Trophoblast cell (in vitro differentiated cells and primary cell): Measurements from ENCODE around the gene CPNE4.
A peak's percentile ranks its signal among the peaks of the same experiment; 100 is the strongest.

Source experiments
- DNase-seq, 2 donors: peaks; one replicate each; pipeline ENCODE4 v3.0.0-alpha.2; 2016
- H2AFZ ChIP-seq: 2 replicates; pipeline ENCODE4 v1.6.1; 2013; ENCODE audit warnings: low read length, moderate library complexity, mild to moderate bottlenecking; ENCODE audit not compliant: insufficient read depth, poor library complexity
- H2AK5ac ChIP-seq: 2 replicates; pipeline ENCODE4 v1.6.1; 2013; ENCODE audit warnings: mild to moderate bottlenecking, low read length
- H2BK120ac ChIP-seq: 2 replicates; pipeline ENCODE4 v1.6.1; 2013; ENCODE audit warnings: low read length, mild to moderate bottlenecking, moderate library complexity; ENCODE audit not compliant: insufficient read depth, poor library complexity
- H2BK12ac ChIP-seq: 2 replicates; pipeline ENCODE4 v1.6.1; 2013; ENCODE audit warnings: mild to moderate bottlenecking, low read length, moderate library complexity
- H2BK5ac ChIP-seq: 2 replicates; pipeline ENCODE4 v1.6.1; 2013; ENCODE audit warnings: low read length, low read depth, moderate library complexity, mild to moderate bottlenecking; ENCODE audit not compliant: poor library complexity
- H3K14ac ChIP-seq: 2 replicates; pipeline ENCODE4 v1.6.1; 2013; ENCODE audit warnings: mild to moderate bottlenecking, low read length
- H3K18ac ChIP-seq: 2 replicates; pipeline ENCODE4 v1.6.1; 2013; ENCODE audit warnings: mild to moderate bottlenecking, low read length
- H3K23ac ChIP-seq: 2 replicates; pipeline ENCODE4 v1.6.1; 2013; ENCODE audit warnings: low read length
- H3K27ac ChIP-seq: 2 replicates; pipeline ENCODE4 v1.5.1; 2013; ENCODE audit warnings: low read depth, mild to moderate bottlenecking, inconsistent platforms, low read length, moderate library complexity
- H3K27me3 ChIP-seq: 2 replicates; pipeline ENCODE4 v1.6.1; 2013; ENCODE audit warnings: inconsistent platforms, mild to moderate bottlenecking, low read length, moderate library complexity; ENCODE audit not compliant: insufficient read depth
- H3K36me3 ChIP-seq, 2 experiments: 1 replicate in 1 of 2; 2 replicates in 1 of 2; pipeline ENCODE4 v1.6.1; 2013; ENCODE audit warnings: low read length in 2 of 2, mild to moderate bottlenecking in 2 of 2, moderate library complexity in 1 of 2; ENCODE audit not compliant: insufficient read depth in 2 of 2, control insufficient read depth in 1 of 2
- H3K4ac ChIP-seq: 2 replicates; pipeline ENCODE4 v1.6.1; 2013; ENCODE audit warnings: low read depth, mild to moderate bottlenecking, low read length, moderate library complexity
- H3K4me1 ChIP-seq, 2 experiments: 1 replicate in 1 of 2; 2 replicates in 1 of 2; pipeline ENCODE4 v1.6.1; 2013; ENCODE audit warnings: low read length in 2 of 2, mild to moderate bottlenecking in 2 of 2, moderate library complexity in 1 of 2; ENCODE audit not compliant: insufficient read depth in 2 of 2, control insufficient read depth in 1 of 2
- H3K4me2 ChIP-seq: 2 replicates; pipeline ENCODE4 v1.6.1; 2013; ENCODE audit warnings: inconsistent platforms, mild to moderate bottlenecking, low read length, moderate library complexity
- H3K4me3 ChIP-seq: 2 replicates; pipeline ENCODE4 v1.5.1; 2013; ENCODE audit warnings: mild to moderate bottlenecking, low read depth, low read length, inconsistent platforms
- H3K79me1 ChIP-seq: one replicate; pipeline ENCODE4 v1.6.1; 2013; ENCODE audit warnings: low read length
- H3K79me2 ChIP-seq: 2 replicates; pipeline ENCODE4 v1.6.1; 2013; ENCODE audit warnings: low read length, mild to moderate bottlenecking; ENCODE audit not compliant: control insufficient read depth, insufficient read depth, poor library complexity
- H3K9ac ChIP-seq: 2 replicates; pipeline ENCODE4 v1.6.1; 2013; ENCODE audit warnings: mild to moderate bottlenecking, low read length
- H3K9me3 ChIP-seq: 2 replicates; pipeline ENCODE4 v1.6.1; 2013; ENCODE audit warnings: low read depth, mild to moderate bottlenecking, control low read depth, inconsistent platforms, low read length; ENCODE audit not compliant: insufficient read depth
- H4K12ac ChIP-seq: 2 replicates; pipeline ENCODE4 v1.6.1; 2013; ENCODE audit warnings: low read depth, mild to moderate bottlenecking, low read length, moderate library complexity
- H4K8ac ChIP-seq: 2 replicates; pipeline ENCODE4 v1.6.1; 2013; ENCODE audit warnings: low read depth, mild to moderate bottlenecking, low read length, moderate library complexity
- H4K91ac ChIP-seq: one replicate; pipeline ENCODE4 v1.6.1; 2013; ENCODE audit warnings: low read depth, mild to moderate bottlenecking, low read length, moderate library complexity
- whole genome bisulfite sequencing: extraction: QIAGEN DNeasy Blood & Tissue Kit; methylation state at CpG from one replicate; pipeline ENCODE4 v1.1.7; 2013; ENCODE audit warnings: missing lambda C conversion rate; ENCODE audit not compliant: insufficient read length, insufficient coverage; ENCODE audit errors: extremely low coverage; 5-methylcytosine and 5-hydroxymethylcytosine counted together

The CPNE4 gene

DNA sequence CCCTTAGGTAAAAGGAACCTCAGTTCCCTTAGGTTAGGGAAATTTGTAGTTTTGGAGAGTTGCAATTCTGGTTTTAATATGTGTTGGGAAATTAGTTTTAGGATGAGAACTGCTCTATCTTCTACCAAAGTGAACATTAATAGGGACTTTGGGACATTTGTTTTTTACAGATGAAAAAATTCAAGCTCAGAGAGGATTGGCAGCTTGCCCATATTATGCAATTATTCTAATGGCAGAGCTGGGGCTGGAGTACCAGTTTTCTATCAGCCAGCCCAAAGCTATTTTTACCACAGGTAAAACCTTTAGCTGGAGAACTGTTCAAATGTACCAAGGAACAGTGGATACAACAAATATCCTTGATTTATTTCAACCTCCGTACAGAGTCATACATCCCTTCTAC is 127.0 kb downstream of the CPNE4 start:
- no CpG with 5 or more reads among the region's 1 CpG for WGBS
- H3K4me1 ChIP-seq = peaks cover 0 to 4% of the 10 kb centered on the region in 2 experiments
- no peak overlapping the region for H2AFZ ChIP-seq
- no peak overlapping the region for H4K12ac ChIP-seq
- no peak overlapping the region for H3K4me2 ChIP-seq
- H3K27ac ChIP-seq = no peak overlapping the region
- H2BK12ac ChIP-seq = no peak overlapping the region
- no peak overlapping the region for H2BK5ac ChIP-seq
- H2AK5ac ChIP-seq = no peak overlapping the region
- no peak overlapping the region for H3K23ac ChIP-seq
- no peaks in the 10 kb centered on the region for H3K36me3 ChIP-seq
- no peak overlapping the region for H3K18ac ChIP-seq
- no peak overlapping the region for H4K91ac ChIP-seq
- H3K9ac ChIP-seq = no peak overlapping the region
- H3K4ac ChIP-seq = no peak overlapping the region
- H3K14ac ChIP-seq = no peak overlapping the region
- no peaks in the 10 kb centered on the region for H3K27me3 ChIP-seq
- H2BK120ac ChIP-seq = no peak overlapping the region
- no peaks in the 10 kb centered on the region for H3K79me1 ChIP-seq
- no peaks in the 10 kb centered on the region for H3K79me2 ChIP-seq
- H3K9me3 ChIP-seq = no peaks in the 10 kb centered on the region
- no peak overlapping the region for H3K4me3 ChIP-seq
- H4K8ac ChIP-seq = no peak overlapping the region
- DNase-seq = no peak

DNA sequence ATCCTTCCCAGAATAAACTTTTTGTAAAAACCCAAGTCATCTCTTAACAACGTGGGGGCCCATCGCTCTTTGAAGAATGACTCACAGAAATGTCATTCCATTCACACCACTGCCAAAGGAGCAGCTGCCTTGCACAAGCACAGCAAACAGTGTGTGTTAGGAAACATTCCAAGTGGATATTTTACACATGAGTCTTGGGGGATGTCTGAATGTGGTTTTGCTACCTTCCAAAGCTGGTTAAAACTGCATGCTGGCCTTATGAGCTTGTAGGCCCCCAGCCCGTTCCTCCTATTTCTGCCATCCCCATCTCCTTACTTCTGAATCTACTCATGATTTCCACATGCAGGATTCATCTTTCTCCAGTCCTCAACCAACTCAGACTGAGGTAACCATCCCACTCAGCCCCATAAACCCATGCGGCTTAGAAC is 130.8 kb downstream of the CPNE4 start:
- Histone ChIP-seq H3K4me3 (no peak overlapping the region), H2BK12ac (no peak overlapping the region), H2BK5ac (no peak overlapping the region), H4K8ac (no peak overlapping the region), H3K9me3 (no peaks in the 10 kb centered on the region), H3K4me2 (no peak overlapping the region), H2BK120ac (no peak overlapping the region), H3K4me1 (peaks cover 0 to 4% of the 10 kb centered on the region in 2 experiments), H2AK5ac (no peak overlapping the region), H2AFZ (no peak overlapping the region), H4K12ac (no peak overlapping the region), H3K18ac (no peak overlapping the region), H3K79me2 (no peaks in the 10 kb centered on the region), H3K79me1 (no peaks in the 10 kb centered on the region), H3K27me3 (no peaks in the 10 kb centered on the region), H3K9ac (no peak overlapping the region), H4K91ac (no peak overlapping the region), H3K36me3 (no peaks in the 10 kb centered on the region), H3K4ac (no peak overlapping the region), H3K14ac (no peak overlapping the region), H3K23ac (no peak overlapping the region), H3K27ac (no peak overlapping the region)
- WGBS = no CpG with 5 or more reads among the region's 4 CpGs
- DNase-seq = peak; percentile 79 to 92

DNA sequence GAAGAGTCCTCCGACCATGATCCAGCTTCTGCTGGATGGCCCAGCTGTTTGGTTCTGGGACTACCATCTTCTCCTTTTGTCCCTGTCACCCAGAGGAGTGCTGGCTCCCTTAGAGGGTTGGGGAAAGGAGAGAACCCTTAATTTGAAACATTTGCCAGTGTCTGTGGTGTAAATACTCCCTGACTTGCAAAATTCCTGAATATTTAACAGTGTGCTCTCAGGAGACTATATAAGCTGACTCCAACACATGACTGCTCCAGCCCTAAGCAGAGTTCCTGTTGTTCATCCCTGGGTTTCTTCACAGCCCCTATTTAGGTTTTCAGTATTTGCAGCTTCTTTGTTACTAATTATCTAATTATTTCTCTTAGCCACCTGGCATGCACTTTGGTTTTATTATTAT is 133.1 kb downstream of the CPNE4 start:
- Histone ChIP-seq H2BK120ac (no peak overlapping the region), H3K27me3 (no peaks in the 10 kb centered on the region), H3K18ac (no peak overlapping the region), H3K36me3 (no peaks in the 10 kb centered on the region), H2AK5ac (no peak overlapping the region), H3K4me2 (no peak overlapping the region), H2BK12ac (no peak overlapping the region), H4K8ac (no peak overlapping the region), H3K4me3 (no peak overlapping the region), H4K12ac (no peak overlapping the region), H3K27ac (no peak overlapping the region), H3K9me3 (no peaks in the 10 kb centered on the region), H3K14ac (no peak overlapping the region), H3K23ac (no peak overlapping the region), H3K9ac (no peak overlapping the region), H2AFZ (no peak overlapping the region), H3K4ac (no peak overlapping the region), H3K4me1 (peaks cover 0 to 4% of the 10 kb centered on the region in 2 experiments), H3K79me1 (no peaks in the 10 kb centered on the region), H4K91ac (no peak overlapping the region), H3K79me2 (no peaks in the 10 kb centered on the region), H2BK5ac (no peak overlapping the region)
- no peak for DNase-seq
- WGBS = no CpG with 5 or more reads among the region's 1 CpG

DNA sequence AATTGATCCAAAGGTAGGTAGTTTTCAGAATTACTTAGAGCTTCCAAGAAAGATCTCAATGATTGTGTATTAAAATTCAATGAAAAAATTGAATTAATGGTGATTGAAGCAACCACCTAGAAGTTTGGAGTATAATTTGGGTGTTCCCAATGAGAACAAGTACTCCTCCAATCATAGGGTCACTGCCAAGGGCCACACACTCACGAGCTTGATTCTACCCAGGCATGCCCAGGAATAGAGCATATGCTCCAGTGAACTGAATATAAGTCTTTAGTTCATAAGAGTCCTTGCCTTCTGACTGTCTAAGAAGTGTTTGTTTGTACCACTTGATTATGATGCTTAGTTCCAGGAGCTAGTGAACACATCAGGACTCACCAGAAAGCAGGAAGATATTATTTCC is 133.9 kb downstream of the CPNE4 start:
- H3K27me3 ChIP-seq = no peaks in the 10 kb centered on the region
- H2BK12ac ChIP-seq = no peak overlapping the region
- no peak overlapping the region for H4K91ac ChIP-seq
- no peaks in the 10 kb centered on the region for H3K79me1 ChIP-seq
- H3K79me2 ChIP-seq = no peaks in the 10 kb centered on the region
- no peak overlapping the region for H4K8ac ChIP-seq
- no peak overlapping the region for H2BK5ac ChIP-seq
- no peak overlapping the region for H3K14ac ChIP-seq
- DNase-seq = no peak
- H3K4me1 ChIP-seq = peaks cover 0 to 4% of the 10 kb centered on the region in 2 experiments
- H3K4ac ChIP-seq = no peak overlapping the region
- no peak overlapping the region for H3K4me2 ChIP-seq
- no peak overlapping the region for H2BK120ac ChIP-seq
- H3K4me3 ChIP-seq = no peak overlapping the region
- no peak overlapping the region for H3K23ac ChIP-seq
- no peak overlapping the region for H2AK5ac ChIP-seq
- H3K9ac ChIP-seq = no peak overlapping the region
- no peak overlapping the region for H4K12ac ChIP-seq
- H3K18ac ChIP-seq = no peak overlapping the region
- no peak overlapping the region for H2AFZ ChIP-seq
- WGBS = no CpG with 5 or more reads among the region's 1 CpG
- H3K9me3 ChIP-seq = no peaks in the 10 kb centered on the region
- no peaks in the 10 kb centered on the region for H3K36me3 ChIP-seq
- H3K27ac ChIP-seq = no peak overlapping the region
